Limb (tissue), 2 donors: ENCODE measurements around the gene MAPRE2.

Experiments
- DNase-seq, 2 donors: peaks; one replicate each; pipeline ENCODE4 v3.0.0-alpha.2; 2016; ENCODE audit errors: extremely low spot score in 2 of 2

MAPRE2 gene

GRCh38 chr18:35040988-35041814 lies at the start of gene MAPRE2:
Gene MAPRE2 (plus strand): TSS chr18:35041413. CDS start chr18:35041540, 127 bp downstream.
- DNase-seq, result peak; percentile 97 to 100

- no peak for DNase-seq
Observed at GRCh38 chr18:34991561-34991960, 49.7 kb upstream of the MAPRE2 start.

GRCh38 chr18:34993289-34993688 lies 47.9 kb upstream of the MAPRE2 start:
- DNase-seq, result no peak

GRCh38 chr18:34995746-34996145 lies 45.5 kb upstream of the MAPRE2 start:
- DNase-seq, result no peak

GRCh38 chr18:34998661-34999060 lies 42.6 kb upstream of the MAPRE2 start:
- no peak for DNase-seq

- peak; percentile 35 to 66 for DNase-seq
Observed at GRCh38 chr18:34999756-35000289, 41.4 kb upstream of the MAPRE2 start.

- no peak for DNase-seq
Observed at GRCh38 chr18:35000457-35000856, 40.8 kb upstream of the MAPRE2 start.

- DNase-seq, result no peak
Observed at GRCh38 chr18:35002120-35002519, 39.1 kb upstream of the MAPRE2 start.

- DNase-seq, result peak in 1 of 2 donors; percentile 84
Observed at GRCh38 chr18:35005963-35006577, 35.1 kb upstream of the MAPRE2 start.

GRCh38 chr18:35010156-35010555 lies 31.1 kb upstream of the MAPRE2 start:
- DNase-seq, result no peak

GRCh38 chr18:35010993-35011392 lies 30.2 kb upstream of the MAPRE2 start:
- DNase-seq, result no peak

- no peak for DNase-seq
Observed at GRCh38 chr18:35019933-35020332, 21.3 kb upstream of the MAPRE2 start.

GRCh38 chr18:35022426-35023001 lies 18.7 kb upstream of the MAPRE2 start:
- no peak for DNase-seq

- DNase-seq, result no peak
Observed at GRCh38 chr18:35024196-35024595, 17.0 kb upstream of the MAPRE2 start.

- DNase-seq, result peak; percentile 68 to 93
Observed at GRCh38 chr18:35024965-35025364, 16.2 kb upstream of the MAPRE2 start.

- no peak for DNase-seq
Observed at GRCh38 chr18:35026407-35027061, 14.7 kb upstream of the MAPRE2 start.

- DNase-seq, result no peak
Observed at GRCh38 chr18:35027206-35027605, 14.0 kb upstream of the MAPRE2 start.

- DNase-seq, result no peak
Observed at GRCh38 chr18:35028536-35028935, 12.7 kb upstream of the MAPRE2 start.

- DNase-seq, result no peak
Observed at GRCh38 chr18:35029103-35029502, 12.1 kb upstream of the MAPRE2 start.

GRCh38 chr18:35029770-35030169 lies 11.4 kb upstream of the MAPRE2 start:
- DNase-seq, result no peak

GRCh38 chr18:35030277-35030989 lies 10.8 kb upstream of the MAPRE2 start:
- DNase-seq, result no peak
